Measurements from ENCODE around the gene RCCD1.

DNA sequence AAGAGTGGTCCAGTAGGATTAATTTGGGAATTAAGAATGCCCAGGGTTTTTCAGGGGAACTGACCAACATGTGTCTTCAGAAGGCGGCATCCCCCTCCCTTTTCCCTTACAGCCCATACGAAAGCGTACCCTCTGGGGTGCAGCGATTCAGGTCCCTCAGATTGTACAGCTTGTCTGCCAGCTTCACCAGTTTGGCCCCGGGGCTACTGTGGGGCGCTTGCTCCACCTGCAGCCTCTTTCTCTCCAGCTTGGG lies 23.2 kb upstream of the RCCD1 start:
- no peak for TF ChIP-seq EZH2 (IDR thresholded peaks at IDR 0.05)
- TF ChIP-seq, protein P1, sequence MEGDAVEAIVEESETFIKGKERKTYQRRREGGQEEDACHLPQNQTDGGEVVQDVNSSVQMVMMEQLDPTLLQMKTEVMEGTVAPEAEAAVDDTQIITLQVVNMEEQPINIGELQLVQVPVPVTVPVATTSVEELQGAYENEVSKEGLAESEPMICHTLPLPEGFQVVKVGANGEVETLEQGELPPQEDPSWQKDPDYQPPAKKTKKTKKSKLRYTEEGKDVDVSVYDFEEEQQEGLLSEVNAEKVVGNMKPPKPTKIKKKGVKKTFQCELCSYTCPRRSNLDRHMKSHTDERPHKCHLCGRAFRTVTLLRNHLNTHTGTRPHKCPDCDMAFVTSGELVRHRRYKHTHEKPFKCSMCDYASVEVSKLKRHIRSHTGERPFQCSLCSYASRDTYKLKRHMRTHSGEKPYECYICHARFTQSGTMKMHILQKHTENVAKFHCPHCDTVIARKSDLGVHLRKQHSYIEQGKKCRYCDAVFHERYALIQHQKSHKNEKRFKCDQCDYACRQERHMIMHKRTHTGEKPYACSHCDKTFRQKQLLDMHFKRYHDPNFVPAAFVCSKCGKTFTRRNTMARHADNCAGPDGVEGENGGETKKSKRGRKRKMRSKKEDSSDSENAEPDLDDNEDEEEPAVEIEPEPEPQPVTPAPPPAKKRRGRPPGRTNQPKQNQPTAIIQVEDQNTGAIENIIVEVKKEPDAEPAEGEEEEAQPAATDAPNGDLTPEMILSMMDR (IDR thresholded peaks at IDR 0.05), result no peak
- TF ChIP-seq EZH2phosphoT487 (IDR thresholded peaks at IDR 0.05), result no peak

Measured in neural progenitor cell (in vitro differentiated cells).